GM19238 (cell line): ENCODE measurements around the gene PDHA2.
"Not testable (repeated sequence)": the region's sequence is repeated elsewhere in the genome, so short reads cannot be mapped to it uniquely, and the experiment has no call there.

Experiments
- DNase-seq: peaks from one replicate; pipeline ENCODE4 v3.0.0; 2011; ENCODE audit warnings: low spot score; ENCODE audit not compliant: insufficient read length

The PDHA2 gene

DNA sequence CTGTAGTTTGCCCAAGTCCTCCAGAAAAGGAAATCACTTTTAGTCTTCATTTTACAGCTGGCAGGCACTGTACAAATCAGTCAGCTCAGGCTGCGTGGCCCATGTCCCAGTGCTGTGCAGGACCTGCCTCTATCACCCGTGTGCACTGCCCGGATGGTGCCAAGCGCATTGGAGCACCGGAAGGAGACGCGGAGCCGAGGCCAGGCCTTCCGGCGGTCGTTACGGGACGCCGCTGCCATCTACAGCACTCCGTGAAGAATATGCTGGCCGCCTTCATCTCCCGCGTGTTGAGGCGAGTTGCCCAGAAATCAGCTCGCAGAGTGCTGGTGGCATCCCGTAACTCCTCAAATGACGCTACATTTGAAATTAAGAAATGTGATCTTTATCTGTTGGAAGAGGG, at the start of gene PDHA2:
TSS of gene PDHA2 (plus strand) at position 203 of the 400 bp plus-strand sequence. CDS start at position 261, 58 bp downstream.
- no peak for DNase-seq

DNA sequence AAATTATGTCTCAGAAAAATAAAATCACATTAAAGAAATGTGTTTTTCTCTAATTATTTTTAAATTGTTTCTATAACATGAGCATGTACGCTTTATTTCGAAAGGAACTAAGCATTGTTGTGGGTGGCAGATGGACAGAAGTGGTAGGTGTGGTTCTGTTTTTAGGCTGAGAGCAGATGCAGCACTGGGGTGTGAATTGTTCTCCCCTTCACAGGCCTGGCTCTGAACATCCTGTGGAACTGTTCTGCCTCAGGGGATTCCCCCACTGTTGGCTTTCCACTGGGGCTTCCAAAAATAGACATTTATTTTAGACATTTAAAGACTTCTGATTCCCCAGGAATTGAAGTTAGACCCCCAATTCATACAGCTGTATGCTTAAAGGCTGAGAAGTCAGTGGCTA, 41.9 kb upstream of the PDHA2 start:
- DNase-seq = no peak

DNA sequence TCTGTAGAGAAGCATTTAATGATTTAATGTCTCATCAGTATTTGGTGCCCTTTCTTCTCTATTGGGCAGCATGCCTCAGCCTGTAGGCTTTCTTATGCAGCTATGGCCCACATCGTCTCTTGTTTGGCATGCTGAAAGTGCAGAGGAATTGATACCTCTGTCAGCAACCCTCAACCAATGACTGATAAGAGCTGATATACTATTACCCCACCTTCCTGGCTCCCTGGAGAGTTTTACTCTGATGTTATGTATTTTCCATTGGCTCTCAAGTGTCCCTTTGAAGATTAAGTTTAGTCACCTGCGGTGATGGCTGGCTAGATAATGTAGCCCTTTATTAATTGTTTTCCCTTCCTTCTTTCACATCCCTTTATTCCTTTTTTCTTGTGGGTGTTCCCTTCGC, 41.2 kb upstream of the PDHA2 start:
- no peak for DNase-seq

DNA sequence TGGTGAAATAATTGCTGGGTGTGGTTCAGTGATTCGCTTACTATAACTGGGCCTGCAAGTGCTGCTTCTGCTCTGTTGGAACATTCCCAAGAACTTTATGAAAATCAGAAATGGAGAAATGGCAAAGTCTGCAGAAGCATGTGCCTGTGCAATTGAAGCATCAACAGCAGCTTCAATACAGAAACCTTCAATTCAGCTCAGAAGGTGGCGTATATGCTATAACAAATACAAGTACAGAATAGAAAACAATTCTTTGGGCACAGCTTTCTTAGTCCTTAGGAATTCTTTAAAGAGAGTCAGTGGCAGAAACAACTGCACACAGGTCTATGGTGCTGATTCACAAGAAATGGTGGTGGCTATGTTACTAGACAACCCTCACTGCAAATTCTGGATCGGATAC, 18.0 kb upstream of the PDHA2 start:
- no peak for DNase-seq

DNA sequence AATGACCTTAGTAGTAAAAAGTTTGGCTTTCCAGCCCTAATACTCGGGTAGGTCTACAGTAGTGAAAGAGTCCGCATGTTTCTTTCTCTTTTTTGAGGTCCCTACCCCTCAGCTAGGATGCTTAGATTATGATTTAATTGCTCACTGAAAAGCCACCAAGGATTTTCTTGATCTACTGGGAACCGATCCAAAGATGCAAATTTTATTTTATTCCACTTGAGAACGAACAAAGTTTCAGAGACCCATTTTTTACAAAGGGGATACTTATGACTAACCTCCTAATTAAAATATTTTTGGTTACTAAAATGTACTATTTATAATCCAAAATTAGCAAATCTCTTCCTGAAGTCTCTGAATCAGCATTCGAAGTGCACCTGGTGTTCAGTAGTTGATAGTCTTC, 14.3 kb upstream of the PDHA2 start:
- no peak for DNase-seq

DNA sequence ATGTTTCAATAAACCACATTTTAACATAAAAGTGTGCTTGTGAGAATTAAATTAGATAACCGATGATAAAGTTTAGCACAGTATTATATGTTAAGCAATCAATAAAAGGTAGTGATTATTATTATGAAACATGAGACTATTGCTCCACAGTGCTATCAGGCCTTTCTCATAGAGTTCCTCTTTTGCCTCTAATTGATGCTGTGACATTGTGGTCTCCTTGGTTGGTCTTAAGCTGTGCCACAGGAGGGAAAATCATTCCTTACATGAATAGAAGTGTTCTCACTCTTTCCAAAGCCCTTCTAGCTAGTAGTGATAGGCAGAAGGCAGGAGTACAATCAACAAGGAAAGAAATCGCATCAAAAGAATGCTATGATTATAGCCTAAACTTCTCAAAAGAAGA, 9.2 kb upstream of the PDHA2 start:
- no peak for DNase-seq

DNA sequence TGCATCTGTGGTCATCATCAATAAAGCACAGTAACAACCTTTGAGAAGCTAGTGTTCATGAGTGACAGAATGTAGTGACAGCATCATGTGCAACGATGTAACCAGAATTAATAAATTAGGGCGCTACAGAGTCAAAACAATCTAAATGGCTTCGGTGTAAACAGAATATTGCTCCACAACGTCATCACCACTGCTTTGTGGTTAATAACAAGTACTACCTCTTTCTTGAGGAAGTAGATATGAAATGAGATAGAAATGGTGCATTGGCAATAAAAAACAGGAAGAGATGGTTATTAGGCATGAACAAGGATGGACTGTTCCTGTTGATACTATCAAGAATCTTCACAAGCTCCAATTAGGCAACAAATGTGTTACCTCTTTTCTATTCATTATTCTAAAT, 8.7 kb upstream of the PDHA2 start:
- DNase-seq = no peak

DNA sequence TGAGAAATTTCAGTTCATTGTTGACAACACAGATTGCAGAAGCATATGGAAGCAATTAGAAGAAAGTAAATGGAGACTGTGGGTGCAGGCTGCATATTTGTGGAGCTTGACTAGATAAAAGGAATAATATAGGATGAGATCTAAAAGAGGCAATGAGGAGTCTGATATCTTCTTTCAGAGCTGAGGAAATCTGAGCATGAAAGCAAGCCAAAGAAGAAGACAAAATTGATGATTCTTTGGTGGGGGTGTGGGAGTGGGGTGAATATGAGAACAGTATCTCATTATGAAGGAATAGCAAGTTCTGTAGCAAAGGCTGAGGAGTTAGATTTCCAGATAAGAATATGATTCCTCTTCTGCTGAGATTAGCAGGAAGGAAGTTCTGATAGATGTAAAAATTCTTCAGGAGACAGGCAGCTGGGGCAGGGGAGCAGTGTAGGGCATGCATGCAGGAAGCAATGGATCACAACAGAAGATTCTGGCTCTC, 6.1 kb upstream of the PDHA2 start:
- DNase-seq = no peak

DNA sequence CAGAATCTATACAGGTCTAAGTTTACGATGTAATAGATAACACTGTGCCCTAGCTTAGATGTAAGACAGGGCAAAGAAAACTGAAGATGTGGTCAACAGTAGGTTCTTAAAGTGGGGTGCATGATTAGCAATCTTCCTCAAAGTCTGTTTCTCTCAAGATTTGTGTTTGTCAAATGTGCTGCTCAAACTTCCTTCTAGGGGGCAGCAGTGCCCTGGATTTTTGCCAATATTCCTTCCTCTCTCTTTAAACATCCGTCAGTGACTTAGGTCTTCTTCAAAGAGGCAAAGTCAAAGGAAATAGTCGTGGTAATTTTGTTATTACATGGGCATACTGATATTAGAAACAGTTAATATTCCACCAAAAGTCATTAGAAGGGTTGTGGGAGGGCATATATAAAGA, 4.2 kb upstream of the PDHA2 start:
- DNase-seq = no peak

DNA sequence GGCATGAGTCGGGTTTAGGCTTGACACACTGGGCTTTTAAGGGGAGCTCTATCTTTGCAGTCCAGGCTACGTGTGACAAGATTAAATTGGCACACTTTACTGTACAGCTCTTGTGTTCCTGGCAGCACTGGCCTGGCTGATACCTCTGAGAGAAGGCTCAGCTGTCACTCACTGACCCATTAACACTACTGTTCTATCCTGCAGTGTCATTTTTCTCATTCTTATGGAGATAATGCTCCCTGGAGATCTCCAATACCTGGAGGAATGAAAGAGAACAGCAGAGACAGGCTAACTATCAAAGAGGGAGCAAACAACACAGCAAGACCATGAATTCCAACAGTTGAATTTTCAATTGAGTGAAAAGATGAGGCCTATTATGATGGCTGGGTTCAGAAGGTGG, 1.7 kb upstream of the PDHA2 start:
- DNase-seq = no peak

DNA sequence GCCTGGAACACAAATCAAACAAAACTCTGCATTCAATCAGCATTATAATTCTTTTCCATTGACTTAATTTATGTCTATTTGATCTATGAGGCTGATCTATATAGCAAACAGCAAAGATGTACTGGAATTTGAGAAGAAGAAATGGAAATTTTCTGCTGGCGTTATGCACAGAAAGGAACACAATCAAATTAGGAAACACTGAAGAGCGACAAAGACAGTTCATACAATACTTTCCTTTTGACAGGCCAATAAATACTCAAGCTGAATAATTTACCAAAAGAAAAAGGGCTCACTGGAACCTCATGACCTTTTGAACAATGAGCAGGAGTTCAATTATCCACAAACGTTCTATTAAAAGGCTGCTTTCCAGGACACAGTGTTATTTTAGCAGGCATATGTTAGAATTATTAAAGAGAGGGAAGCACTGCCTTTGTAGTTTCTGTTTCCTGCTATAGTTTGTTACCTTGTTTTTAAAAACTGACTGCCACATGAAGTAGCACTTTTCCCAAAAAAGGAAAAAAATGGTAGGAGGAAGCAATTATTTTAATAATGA, 8.1 kb downstream of the PDHA2 start:
- no peak for DNase-seq

DNA sequence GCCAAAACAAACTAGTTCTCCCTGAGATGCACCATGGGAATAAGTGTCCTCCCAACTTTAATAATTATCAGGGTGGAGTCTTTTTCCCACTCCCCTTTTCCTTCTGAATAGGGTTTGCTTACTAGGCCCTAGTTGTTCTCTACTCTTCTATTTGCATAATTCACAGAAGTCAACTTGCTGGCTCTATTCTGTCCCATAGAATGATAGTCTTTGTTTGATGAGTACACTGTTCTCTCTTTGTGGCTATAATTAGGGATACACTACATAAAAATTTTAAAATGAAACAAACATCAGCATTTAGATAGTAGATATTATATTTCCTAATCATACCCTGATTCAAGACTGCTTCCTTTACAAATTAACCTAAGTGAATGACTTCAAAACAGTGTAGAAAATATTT, 10.3 kb downstream of the PDHA2 start:
- DNase-seq = no peak

DNA sequence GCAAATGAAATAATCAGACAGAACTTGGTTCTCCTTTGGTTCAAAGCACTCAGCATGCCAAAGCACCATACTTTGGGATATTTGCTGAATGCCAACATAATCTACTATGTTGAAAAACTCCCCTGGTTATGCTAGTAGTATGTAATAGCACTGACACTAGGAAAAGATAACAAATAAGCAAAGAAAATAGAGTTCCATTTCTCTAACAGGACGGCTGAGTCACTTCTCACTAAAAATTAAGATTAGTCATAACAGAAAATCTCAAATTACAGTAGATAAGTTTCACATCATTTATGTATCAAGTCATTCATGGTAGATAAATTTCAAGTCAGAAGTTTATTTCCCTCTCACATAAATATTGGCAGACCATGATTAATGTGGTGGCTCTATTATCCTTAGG, 17.9 kb downstream of the PDHA2 start:
- no peak for DNase-seq

DNA sequence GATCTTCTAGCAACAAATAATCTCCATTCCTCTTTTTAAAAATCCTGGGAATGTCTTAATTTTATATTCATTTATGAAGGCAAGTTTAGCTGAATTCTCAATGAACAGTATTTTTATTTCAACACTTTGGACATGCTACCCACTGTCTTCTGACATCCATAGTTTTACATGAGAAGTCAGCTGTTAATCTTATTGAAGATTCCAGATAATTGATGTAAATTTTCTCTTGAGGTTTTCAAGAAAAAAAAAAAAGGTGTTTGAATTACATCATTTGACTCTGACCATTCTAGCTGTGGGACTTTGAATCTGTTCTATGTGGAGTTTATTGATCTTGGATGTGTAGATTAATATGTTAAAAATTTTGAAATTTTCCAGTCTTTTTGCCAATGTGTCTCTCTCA, 28.0 kb downstream of the PDHA2 start:
- DNase-seq = no peak

DNA sequence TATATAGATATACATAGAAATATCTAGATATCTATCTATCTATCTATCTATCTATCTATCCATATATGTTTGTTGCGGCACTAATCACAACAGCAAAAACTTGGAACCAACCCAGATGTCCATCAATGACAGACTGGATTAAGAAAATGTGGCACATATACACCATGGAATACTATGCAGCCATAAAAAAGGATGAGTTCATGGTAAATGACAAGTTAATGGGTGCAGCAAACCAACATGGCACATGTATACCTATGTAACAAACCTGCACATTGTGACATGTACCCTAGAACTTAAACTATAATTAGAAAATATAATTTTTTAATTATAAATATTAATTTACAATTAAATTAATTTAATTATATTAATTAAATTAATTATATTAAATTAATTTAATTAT, 29.5 kb downstream of the PDHA2 start:
- not testable (repeated sequence) for DNase-seq

DNA sequence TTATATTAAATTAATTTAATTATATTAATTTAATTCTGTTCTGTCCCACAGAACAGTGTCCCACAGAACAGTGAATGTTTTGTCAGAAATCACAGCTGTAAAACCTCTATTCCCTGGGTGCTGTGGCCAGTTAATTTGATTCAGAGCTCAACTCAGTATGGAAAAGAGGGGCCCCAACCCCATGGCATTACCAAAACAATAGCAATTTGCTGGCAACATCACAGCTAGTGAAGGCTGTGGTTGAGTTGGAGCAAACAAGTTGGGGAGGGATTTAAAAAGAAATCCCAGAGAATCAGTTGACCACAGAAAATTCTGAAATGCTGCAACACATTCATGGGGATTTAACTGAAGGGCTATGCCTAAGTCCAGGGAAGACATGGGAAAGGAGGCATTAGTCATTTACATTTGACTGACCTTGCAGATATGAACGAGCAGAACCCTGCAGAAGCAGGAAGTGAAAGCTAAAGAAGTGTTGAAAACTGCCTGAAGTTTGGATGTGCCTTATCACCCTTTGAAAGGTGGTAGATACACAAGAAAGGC, 30.1 kb downstream of the PDHA2 start:
- DNase-seq = no peak

DNA sequence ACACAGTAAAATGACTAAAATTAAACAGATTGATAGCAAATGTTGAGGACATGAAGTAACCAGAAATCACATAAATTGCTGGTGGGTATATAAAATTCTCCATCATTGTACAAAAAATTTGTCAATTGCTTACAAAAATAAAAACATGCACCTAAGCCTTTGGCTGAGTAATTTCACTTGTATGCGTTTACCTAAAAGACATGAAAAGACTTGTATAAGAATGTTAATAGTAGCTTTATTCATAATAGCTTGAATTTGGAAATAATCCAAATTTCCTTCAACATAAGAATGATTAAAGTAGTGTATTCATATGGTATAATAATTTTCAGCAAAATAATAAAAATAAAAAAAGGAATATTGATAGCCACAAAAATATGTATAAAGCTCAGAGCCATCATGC, 37.7 kb downstream of the PDHA2 start:
- DNase-seq = no peak

DNA sequence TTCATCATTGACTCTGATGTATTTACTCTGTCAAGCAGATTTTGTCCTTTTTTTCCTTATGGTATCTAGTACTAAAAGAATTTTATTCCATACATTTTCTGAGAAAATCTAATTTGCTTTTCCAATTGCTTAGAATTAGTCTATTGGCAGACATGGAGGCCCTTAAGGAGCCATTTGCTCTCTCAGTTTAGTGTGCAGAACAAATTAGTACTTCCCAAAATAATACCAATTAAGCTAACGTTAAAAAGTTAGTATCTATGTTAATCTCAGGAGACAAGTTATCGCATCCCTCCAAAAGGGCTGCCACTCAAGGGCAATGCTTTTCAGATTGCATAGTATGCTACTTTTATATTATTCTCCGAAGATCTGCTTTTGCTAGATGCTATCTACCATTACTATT, 47.7 kb downstream of the PDHA2 start:
- no peak for DNase-seq

DNA sequence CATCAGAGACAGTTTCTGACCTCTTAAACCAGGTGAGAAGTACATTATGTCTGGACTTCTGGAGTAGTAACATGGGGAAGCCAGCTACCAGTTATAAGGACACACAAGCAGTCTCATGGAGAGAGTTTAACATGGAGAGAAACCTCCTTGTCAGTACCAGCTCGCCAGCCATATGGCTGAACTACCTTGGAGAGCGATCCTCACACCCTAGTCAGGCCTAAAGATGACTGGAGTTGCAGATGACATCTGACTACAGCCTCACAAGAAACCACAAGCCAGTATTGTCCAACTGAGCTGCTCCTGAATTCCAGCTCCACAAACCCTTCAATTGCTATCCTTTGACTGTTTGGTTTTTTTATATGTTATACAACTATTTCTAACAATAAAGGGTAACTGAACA, 49.8 kb downstream of the PDHA2 start:
- DNase-seq = no peak
